Stimulated activated CD4-positive, alpha-beta T cell treated with anti-CD3 and anti-CD28 coated beads, TNF-alpha, amount 100 ng/mL, for 24 hours (primary cell): ENCODE results near the gene NFATC3.
A peak's percentile ranks its signal among the peaks of the same experiment; 100 is the strongest.

Experiments
- DNase-seq, 3 experiments: peaks; one replicate each; pipeline ENCODE4 v3.0.0-alpha.2; 2020; ENCODE audit warnings: low read depth in 3 of 3

Gene NFATC3

GRCh38 chr16:68230176-68230571 lies 145.0 kb downstream of the NFATC3 start:
- DNase-seq: no peak

DNA sequence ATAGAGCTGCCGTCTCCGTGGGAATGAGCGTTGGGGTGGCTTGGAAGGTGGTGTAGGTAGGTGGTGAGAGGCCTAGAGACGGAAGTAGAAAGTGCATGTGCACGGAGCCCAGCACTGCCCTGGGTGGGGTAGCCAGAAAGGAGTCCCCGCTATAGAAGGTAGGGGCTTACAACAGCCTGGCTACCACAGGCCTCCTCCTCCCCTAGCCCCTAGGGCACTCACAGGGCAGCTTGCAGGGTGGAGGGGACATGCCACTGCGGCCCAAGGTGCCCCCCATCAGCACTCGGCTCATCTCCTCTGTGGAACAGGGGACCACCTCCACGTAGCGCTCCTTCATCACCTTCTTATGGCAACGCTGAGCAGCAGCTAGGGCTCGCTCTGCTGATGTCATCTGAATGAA lies 145.8 kb downstream of the NFATC3 start:
- DNase-seq: no peak

DNA sequence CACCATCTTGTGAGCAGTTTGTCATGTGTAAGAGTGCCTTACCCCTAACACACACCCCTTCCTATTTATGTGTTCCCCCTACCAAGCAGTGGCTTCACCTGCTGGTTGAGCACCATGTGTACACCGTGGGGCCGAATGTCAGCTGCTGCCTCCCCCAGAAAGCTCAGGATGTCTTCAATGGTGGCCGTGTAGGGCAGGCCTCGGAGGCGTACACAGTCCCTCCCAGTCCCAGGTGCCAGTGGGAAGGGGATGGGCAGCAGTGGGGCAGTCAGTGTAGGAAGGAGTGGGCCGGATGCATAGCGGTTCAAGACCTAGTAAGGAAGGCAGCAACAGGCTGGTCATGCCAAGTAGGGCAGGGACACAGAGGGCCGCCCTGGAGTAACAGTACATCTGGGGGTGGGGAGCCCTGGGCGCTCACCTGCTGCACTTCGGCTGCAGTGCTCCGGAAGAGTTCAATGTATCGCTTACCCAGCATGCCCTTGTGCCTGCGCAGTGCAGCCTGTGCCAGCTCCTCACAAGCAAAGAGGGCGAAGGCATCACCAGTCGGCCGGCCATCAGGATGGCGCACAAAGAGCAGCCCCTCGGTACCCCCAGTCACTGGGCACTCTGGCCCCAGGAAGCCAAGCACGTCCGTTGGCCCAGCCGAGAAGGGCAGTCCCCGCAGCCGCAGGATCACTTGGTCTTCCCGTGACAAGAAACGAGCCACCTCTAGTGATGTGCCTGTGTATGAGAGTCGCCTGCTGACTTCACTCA lies 146.4 kb downstream of the NFATC3 start:
- DNase-seq: no peak

DNA sequence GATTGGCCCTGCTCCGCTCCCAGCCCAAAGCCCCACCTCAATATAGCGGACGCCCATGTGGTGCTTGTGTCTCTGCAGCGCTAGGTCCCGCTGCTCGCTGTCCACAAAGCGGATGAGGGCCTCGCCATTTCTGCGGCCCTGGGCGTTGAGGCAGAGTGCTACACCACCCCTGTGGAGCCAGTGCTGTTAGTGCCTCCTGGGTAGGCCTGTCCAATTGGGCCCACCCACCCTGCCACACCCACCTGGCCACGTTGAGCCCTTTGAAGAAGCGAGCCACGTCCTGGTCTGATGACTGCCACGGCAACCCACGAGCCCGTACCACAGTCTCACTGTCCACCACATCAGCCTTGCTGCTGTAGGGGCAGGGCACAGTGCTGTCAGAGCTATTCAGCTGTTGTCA lies 147.2 kb downstream of the NFATC3 start:
- no peak for DNase-seq

DNA sequence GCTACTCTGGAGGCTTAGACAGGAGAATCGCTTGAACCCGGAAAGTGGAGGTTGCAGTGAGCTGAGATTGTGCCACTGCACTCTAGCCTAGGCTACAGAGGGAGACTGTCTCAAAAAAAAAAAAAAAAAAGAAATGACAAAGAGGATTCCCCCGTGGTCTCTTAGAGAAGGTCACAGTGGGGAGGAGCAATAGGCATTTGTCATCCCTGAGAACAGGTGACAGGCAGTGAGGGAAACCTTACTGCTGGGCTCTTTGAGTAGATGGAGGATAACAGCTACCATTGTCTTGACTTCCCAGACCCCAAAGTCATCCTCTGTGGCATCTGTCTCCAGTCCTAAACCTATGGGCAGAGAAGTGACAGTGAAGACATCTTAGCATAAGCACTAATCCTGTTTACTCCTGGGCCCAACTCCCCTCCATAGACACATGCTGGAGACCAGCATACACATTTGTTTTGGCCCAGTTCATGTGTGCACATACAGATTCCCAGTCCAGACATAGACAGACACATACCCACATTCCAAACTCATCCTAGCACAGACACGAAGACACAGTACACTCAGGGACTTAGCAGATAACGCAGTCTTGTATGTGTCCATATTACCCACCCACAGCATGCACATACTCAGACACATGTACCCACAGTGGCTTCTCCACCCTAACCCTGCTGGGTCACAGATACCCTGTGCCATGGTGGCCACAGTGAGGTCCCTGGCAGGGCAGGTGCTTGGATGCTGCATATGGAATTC lies 148.1 kb downstream of the NFATC3 start:
- DNase-seq: no peak

DNA sequence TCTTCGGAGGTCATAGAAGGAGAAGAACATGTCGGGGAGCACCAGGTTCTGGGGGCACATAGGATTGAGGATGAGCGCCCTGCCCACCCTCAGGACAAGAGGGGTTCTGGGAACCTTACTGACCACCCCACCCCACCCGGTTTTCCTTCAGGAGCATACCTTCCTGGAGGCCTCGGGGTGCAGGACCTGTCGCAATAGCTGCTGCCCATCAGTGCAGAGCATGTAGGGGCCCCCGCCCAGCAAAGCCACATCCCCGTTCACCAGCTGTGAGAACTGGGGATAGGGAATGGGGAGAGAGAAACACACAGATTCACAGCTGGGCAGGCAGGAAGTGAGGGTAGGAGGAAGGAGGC lies 148.6 kb downstream of the NFATC3 start:
- DNase-seq: no peak

- no peak for DNase-seq
Measured at GRCh38 chr16:68234188-68235107, 149.3 kb downstream of the NFATC3 start.

- no peak for DNase-seq
Measured at GRCh38 chr16:68235108-68235886, 150.1 kb downstream of the NFATC3 start.

DNA sequence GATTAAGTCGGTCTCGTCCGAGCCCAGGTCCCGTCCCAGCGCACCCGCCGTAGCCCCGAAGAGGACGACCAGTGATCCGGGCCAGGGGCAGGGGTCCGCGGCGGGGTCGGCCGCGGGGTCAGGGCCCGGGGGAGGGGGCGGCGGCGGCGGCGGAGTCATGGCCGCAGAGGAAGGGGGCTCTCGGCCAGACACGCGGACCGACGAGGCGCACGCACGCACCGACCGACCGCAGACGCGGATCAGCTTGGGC lies 150.6 kb downstream of the NFATC3 start, which contains the start of gene ESRP2:
Gene ESRP2, minus strand, starts transcription at position 241 of the 250 bp plus-strand sequence. Its CDS starts 82 bp downstream, at position 159.
- DNase-seq: no peak

GRCh38 chr16:68236137-68236825 lies 151.1 kb downstream of the NFATC3 start:
- DNase-seq: peak in 1 of 3 experiments; percentile 38

DNA sequence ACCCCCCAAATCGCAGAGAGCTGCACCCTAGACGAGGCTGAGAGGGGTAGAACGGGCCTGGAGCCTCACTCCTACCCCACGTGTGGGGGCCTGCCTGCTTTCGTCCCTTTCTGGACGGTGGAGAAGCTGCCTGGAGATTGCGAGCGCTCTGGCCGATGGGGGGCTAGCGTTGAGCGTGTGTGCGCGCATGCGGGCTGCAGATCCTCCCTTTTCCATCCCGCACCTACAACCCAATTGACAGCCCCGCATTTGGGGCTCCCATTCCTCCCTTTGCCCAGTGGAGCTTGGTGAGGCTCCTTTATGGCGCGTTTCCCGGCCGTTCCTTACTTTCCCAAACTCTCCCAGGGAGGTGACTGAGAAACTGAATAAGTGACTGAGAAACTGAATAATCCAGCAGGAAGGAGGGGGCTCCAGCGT lies 151.7 kb downstream of the NFATC3 start:
- DNase-seq: no peak

- peak; percentile 85 to 94 (median 86) for DNase-seq
Measured at GRCh38 chr16:68237243-68238028, 152.3 kb downstream of the NFATC3 start.

- peak in 1 of 3 experiments; percentile 32 for DNase-seq
Measured at GRCh38 chr16:68238029-68238345, 152.8 kb downstream of the NFATC3 start.

DNA sequence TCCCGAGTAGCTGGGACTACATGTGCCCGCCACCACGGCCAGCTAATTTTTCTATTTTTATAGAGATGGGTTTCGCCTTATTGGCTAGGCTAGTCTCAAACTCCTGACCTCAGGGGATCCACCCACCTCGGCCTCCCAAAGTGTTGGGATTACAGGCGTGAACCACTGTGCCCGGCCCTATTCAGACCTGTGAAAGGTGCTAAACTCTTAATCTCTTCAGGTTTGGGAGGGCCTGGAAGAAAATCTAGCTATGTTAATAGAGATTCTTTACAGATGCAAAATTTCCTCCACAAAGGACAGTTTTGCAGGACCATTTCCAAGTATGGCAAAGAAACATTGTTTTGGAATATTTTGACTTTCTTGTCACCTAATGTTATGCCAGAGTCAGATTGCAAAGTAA lies 156.9 kb downstream of the NFATC3 start:
- DNase-seq: no peak

GRCh38 chr16:68242926-68243858 lies 158.0 kb downstream of the NFATC3 start:
- DNase-seq: no peak

GRCh38 chr16:68244481-68244902 lies 159.3 kb downstream of the NFATC3 start:
- no peak for DNase-seq

DNA sequence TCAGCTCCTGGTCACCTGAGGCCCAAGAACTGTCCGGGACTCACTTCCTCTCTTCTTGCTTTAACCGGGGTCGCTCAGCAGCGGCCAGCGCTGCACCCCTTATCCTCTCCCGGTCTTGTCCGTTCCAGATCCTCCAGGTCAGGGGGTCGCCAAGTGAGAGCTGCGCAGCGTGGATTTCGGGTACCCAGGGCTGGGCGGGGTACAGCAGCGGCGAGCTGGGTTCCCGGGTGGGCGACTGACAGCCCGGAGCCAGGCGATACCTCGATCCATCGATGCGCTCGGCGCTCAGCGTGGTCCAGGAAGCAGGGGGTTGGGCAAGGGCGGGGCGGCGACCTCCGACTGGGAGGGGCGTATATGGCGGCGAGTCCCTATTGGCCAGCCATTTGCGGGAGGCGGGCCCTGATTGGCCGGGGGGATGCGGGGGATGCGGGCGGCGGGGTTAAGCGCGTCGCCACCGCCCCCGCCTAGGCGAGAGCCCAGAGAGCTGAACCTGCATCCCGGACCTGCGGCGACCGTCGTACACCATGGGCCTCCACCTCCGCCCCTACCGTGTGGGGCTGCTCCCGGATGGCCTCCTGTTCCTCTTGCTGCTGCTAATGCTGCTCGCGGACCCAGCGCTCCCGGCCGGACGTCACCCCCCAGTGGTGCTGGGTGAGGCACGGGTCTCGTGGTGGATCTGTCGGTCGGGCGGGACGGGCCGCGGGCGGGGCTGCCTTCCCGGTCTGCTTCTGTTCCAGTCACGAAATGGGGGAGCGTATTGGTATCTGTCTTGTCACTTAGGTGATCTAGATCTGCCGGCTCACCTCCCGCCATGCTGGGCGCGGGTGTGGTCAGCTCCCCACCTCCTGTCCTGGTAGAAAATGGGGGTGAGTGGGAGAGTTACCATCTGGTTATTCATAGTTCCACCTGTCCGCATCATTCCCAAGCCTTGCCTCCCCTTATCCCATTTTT lies 160.0 kb downstream of the NFATC3 start, which contains the start of gene PLA2G15:
Gene PLA2G15, plus strand, starts transcription at position 471 of the 951 bp plus-strand sequence. Its CDS starts 54 bp downstream, at position 525.
- peak; percentile 94 to 96 (median 94) for DNase-seq

DNA sequence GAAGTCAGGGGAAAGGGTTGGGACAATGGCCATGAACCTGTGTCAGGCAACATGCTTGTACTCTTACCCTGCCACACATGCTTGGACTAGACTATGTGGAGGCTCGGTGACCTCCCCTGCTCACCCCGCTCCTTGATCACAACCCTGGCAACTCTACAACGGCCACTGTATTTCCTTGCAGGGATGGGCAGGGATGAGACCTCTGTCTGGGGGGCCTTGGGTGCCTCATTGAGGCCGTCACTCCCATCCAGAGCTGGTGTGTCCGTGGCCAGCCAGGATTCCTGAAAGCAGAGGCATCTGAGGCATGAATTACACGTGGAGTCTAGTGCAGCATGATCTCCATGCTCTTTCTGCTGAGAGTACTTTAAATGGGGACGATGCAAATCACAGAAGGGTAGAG lies 161.0 kb downstream of the NFATC3 start:
- DNase-seq: no peak
